ENCODE data around the gene ITIH1.
"Not testable (repeated sequence)": the region's sequence is repeated elsewhere in the genome, so short reads cannot be mapped to it uniquely, and the experiment has no call there.

ITIH1 gene

DNA sequence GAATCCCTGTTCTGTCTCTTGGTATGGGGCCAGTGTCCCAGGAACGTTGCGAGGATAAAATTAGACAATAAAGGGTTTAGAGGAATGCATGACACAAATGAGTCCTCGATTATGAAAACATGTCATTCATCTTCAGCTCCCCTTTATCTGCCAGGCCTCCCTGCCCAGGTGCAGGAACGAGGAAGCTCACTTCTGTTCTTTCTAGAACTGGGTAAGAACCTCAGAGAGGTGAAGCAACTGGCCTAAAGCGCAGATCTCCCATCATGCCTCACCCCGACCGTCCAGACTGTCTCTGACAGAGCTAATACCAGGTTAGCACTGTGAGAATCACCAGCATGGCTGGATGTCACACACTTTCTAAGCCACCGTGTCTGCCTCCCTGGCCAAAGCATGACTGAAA lies 1.5 kb upstream of the ITIH1 start:
- H3K4me3 ChIP-seq (ENCODE audit: low read depth, low read length) = no peak overlapping the region
- TF ChIP-seq, protein P1, sequence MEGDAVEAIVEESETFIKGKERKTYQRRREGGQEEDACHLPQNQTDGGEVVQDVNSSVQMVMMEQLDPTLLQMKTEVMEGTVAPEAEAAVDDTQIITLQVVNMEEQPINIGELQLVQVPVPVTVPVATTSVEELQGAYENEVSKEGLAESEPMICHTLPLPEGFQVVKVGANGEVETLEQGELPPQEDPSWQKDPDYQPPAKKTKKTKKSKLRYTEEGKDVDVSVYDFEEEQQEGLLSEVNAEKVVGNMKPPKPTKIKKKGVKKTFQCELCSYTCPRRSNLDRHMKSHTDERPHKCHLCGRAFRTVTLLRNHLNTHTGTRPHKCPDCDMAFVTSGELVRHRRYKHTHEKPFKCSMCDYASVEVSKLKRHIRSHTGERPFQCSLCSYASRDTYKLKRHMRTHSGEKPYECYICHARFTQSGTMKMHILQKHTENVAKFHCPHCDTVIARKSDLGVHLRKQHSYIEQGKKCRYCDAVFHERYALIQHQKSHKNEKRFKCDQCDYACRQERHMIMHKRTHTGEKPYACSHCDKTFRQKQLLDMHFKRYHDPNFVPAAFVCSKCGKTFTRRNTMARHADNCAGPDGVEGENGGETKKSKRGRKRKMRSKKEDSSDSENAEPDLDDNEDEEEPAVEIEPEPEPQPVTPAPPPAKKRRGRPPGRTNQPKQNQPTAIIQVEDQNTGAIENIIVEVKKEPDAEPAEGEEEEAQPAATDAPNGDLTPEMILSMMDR (IDR thresholded peaks at IDR 0.05; ENCODE audit: borderline replicate concordance, insufficient read depth, low read depth, low read length) = no peak

DNA sequence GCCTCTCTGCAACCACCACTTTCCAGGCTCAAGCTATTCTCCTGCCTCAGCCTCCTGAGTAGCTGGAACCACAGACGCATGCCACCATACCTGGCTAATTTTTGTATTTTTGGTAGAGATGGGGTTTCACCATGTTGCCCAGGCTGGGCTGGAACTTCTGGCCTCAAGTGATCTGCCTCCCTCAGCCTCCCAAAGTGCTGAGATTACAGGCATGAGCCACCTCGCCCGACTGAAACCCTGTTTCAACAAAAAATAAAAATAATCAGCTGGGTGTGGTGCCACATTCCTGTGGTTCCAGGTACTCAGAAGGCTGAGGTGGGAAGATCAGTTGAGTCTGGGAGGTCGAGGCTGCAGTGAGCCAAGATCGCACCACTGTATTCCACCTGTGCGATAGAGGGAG lies 913 bp upstream of the ITIH1 start:
- not testable (repeated sequence) for H3K4me3 ChIP-seq (ENCODE audit: low read depth, low read length)

DNA sequence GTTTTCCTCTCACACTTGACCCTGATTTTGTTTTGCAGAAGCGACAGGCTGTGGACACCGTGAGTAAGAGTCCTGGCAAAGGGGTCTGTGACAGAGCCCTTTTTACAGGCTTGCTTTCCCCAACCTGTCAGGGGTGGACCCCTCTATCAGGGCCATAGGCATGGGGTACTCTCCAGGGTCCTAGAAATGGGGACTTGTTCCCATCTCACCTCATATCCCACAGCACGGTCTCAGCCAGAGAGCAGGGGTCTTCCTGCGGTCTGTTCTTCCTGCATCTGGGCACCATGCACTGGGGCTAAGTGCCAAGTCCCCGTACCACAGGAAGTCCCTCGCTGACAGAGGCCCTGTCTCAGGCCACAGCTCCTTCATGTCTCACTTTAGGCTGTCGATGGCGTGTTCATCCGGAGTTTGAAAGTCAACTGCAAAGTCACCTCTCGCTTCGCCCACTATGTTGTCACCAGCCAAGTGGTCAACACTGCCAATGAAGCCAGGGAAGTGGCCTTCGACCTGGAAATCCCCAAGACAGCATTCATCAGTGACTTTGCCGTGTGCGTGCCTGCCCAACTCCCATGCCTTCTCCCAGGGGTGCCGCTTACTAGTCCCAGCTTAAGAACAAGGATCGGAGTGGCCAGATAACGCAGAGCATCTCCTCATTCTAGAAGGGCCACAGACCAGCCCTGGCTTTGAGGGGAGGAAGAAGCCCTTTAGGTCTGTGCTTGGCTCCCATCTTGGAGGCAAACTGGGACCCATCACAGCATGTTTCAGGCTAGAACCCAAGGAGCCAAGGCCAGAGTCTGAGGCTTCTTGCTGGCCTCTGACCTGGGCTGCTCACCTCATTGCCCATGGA lies 783 bp downstream of the ITIH1 start:
- no peak overlapping the region for H3K4me3 ChIP-seq (ENCODE audit: low read depth, low read length)
- TF ChIP-seq, protein P1 (IDR thresholded peaks at IDR 0.05; ENCODE audit: borderline replicate concordance, insufficient read depth, low read depth, low read length) = no peak

DNA sequence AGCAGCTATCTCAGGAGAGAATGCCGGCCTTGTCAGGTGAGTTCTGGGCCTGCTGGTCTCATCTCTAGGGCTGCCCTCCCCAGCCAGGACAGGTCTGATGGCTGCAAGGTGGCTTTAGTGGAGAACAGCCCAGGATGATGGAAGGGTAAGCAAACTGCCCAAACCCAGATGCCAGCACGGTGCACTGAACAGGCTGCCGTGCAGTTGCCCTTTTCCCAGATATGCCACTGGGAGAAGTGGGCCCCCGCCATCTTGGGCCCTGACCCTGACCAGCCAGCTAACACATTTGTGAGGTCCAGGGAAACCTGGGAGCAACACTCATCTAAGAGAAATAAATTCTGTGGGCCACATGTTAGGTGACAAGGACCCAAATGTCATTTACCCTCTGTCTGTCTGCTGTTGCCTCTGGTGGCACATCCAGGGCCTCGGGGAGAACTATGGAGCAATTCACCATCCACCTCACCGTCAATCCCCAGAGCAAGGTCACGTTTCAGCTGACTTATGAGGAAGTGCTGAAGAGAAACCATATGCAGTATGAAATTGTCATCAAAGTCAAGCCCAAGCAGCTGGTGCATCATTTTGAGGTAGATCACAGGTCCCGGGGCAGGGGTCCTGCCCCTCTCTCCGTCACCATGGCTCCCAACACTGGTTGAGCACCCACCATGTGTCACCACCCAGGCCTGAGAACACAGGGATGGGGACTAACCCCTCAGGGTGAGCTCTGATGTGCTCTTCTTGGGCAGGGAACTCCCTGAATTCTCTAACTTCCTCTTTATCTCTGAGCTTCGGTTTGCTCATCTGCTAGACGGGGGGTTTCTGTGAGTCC lies 1.8 kb downstream of the ITIH1 start:
- TF ChIP-seq, protein P1 (IDR thresholded peaks at IDR 0.05; ENCODE audit: borderline replicate concordance, insufficient read depth, low read depth, low read length) = no peak
- no peak overlapping the region for H3K4me3 ChIP-seq (ENCODE audit: low read depth, low read length)

DNA sequence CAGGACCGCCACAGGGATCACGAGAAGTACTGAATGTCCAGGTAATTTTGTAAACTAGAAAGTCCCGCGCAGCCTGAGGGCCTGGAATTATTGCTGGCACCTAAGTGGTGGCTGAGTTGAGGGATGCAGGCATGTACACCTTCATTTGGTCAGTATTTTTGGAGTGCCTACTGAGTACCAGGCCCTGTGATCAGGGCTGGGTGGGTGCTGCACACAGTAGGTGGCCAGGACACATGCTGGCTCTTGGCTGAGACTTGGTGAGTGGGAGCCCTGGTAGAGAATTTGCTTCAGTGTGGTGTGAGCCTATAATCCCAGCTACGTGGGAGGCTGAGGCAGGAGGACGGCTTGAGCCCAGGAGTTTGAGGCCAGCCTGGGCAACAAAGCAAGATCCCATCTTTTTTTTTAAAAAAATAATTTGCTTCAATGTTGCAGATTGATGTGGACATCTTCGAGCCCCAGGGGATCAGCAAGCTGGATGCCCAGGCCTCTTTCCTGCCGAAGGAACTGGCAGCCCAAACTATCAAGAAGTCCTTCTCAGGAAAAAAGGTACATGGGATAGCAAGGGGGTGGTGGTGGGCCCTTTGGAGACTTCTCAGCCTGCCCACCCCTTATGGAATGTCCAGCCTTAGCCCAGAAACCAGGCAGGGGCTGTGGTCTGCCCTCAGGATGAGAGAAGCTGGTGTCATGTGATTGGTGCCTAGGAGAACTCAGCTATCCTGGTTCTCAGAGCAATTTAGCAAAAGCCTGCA lies 2.6 kb downstream of the ITIH1 start:
- H3K4me3 ChIP-seq (ENCODE audit: low read depth, low read length) = no peak overlapping the region
- TF ChIP-seq, protein P1 (IDR thresholded peaks at IDR 0.05; ENCODE audit: borderline replicate concordance, insufficient read depth, low read depth, low read length) = no peak

DNA sequence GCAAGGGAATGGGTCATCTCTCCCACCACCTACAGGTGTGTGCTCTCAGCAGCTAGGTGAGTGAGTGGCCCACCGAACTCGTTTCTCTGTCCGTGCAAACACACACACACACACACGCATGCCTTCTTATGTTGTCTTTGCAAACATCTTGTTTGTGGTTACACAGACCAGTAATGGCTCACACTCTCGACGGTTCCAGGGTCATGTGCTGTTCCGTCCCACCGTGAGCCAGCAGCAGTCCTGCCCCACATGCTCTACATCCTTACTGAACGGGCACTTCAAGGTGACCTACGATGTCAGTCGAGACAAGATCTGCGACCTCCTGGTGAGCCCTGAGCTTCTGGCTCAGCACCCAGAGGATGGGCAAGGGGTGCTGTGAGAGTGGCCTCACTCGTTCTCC lies 4.3 kb downstream of the ITIH1 start:
- H3K4me3 ChIP-seq (ENCODE audit: low read depth, low read length) = no peak overlapping the region
- TF ChIP-seq, protein P1 (IDR thresholded peaks at IDR 0.05; ENCODE audit: borderline replicate concordance, insufficient read depth, low read depth, low read length) = no peak
